GM19438 (cell line): ENCODE measurements around the gene PDGFRA.
A peak's percentile ranks its signal among the peaks of the same experiment; 100 is the strongest.

Experiments used
- ATAC-seq: cut with Tn5 transposase; IDR thresholded peaks from one replicate; pipeline ENCODE4 v1.9.1; 2021; ENCODE audit warnings: low read depth; ENCODE audit not compliant: unreplicated experiment

The PDGFRA gene

DNA sequence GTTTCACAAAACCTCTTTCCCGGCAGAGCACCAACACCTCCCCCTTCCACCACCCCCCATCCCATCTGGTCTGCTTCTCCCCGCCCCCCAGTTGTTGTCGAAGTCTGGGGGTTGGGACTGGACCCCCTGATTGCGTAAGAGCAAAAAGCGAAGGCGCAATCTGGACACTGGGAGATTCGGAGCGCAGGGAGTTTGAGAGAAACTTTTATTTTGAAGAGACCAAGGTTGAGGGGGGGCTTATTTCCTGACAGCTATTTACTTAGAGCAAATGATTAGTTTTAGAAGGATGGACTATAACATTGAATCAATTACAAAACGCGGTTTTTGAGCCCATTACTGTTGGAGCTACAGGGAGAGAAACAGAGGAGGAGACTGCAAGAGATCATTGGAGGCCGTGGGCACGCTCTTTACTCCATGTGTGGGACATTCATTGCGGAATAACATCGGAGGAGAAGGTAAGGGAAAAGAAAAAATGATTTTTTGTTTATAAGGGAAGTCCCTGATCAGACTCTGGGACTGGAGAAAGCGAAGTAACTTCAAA, at the start of gene PDGFRA:
Gene PDGFRA, plus strand, starts transcription at position 333 of the 541 bp plus-strand sequence. CDS start 29,476 bp downstream, outside the sequence.
- ATAC-seq = no peak

DNA sequence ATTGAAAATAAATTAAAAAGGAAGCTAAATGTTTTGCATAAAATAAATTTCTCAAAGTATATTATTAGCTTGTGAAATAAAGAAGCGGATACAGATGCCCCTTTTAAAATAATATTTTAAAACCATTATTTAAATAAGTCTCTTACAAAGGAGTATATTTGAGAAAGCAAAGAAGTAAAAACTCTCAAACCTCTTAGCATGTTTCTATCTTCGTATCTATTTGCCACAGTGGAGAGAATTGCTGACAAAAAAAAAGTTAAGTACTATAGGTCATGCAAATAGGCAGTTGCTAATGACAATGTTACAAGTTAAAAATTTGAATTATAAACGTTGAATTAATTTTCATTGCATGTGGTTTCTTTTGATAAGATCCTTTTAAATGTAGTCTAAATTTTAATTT, 44.5 kb upstream of the PDGFRA start:
- no peak for ATAC-seq

DNA sequence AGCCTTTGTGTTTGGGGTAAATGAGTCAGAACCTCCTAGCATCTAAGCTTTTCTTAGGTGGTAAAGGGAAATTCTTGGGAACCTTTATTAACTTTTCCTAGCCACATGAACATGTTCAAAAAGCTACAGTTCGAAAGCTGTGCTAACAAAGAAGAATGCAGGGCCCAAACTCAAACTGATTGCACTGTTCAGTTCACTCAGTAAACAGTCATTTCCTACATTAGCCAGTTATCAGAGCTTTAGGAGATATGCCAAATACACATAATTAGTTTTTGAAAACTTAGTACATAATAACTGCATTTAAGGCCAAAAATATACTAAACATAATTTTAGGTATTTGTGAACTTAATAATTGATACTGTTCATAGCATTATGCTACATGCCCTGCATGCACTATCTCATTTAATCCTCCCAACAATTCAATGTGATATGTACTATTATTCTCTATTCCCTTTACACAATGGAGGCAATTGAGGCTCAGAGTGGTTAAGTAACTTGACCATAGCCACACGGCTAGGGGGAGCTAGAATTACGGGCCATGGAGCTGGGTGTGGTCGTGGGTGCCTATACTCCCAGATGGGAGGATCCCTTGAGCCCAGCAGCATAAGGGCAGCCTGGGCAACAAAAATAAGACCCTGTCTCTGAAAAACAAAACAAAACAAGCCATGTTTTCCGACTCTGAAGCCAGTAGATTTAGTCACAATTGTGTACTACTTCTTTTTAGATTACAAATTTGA, 43.9 kb upstream of the PDGFRA start:
- no peak for ATAC-seq

DNA sequence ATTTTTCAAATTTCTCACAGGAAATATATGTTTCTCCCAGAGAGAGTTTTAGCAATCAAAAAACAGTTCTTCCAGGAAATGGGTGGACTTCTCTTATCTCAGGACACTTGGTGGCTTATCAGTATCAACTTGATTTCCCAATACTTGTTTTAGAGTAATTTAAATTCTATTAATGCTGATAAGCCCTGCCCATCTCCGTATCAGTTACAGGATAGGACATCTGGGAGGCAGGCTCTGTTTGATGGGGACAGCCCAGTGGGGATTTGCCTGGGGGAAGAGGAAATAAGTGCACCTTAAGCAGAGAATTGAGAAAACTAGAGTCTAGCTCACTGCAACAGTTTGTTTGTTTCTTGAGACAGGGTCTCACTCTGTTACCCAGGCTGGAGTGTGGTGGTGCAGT, 43.2 kb upstream of the PDGFRA start:
- no peak for ATAC-seq

DNA sequence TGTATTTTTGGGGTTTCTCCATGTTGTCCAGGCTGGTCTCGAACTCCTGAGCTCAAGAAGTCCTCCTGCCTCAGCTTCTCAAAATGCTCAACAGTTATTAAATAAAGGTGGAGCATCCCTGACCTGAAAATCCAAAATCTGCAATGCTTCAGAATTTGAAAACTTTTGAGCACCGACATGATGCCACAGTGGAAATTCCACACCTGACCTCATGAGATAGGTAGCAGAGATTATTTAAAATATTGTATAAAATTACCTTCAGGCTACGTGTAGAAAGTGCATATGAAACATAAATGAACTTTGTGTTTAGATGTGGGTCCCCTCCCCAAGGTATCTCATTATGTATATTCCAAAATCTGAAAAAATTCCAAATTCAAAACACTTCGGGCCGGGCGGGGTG, 42.7 kb upstream of the PDGFRA start:
- no peak for ATAC-seq

DNA sequence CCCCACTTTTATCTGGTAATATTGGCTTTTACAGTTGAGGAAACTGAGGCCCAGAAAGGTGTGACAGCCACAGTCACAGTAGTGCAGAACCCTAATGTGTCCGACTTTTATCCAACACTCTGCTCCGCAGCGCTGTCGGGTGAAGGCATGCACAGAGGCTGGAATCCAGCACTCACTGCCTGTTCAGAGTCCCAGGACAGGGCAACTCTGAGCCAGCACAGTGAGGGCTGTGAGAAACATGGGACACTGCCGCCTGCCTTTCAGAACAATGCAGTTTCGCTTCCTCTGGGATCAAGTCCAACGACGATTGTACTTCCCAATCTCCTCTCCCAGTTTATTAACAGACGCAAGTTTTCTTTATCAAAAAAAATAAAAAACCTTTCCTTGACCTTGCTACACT, 41.9 kb upstream of the PDGFRA start:
- no peak for ATAC-seq

DNA sequence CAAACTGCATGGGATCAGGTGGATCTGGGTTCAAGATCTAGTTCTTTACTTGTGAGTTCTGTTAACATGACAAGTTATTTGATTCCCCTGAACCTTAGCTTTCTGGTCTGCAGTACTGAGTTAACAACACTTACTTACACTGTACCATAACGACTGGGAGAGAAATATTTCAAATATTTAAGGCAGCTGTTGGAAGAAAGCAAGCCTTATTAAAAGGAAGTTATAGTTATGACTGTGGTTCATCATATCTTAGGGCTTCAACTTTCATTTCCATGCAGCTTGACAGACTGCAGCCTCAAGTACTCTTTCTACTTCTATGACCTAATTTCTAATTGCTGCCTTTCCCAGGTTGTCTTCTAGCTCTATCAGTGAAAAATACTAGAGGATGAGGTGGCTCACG, 40.0 kb upstream of the PDGFRA start:
- no peak for ATAC-seq

DNA sequence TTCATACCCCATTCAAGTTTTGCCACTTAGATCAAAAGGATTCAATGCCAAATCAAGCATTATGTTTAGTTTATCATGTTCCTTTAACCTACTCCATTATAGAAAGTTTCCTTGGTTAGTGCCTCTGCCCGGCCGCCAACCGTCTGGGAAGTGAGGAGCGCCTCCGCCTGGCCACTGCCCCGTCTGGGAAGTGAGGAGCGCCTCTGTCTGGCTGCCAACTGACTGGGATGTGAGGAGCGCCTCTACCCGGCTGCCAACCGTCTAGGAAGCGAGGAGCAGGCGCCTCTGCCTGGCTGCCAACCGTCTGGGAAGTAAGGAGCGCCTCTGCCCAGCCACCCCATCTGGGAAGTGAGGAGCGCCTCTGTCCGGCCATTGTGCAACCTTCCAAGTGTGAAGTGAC, 36.3 kb upstream of the PDGFRA start:
- ATAC-seq = no peak

DNA sequence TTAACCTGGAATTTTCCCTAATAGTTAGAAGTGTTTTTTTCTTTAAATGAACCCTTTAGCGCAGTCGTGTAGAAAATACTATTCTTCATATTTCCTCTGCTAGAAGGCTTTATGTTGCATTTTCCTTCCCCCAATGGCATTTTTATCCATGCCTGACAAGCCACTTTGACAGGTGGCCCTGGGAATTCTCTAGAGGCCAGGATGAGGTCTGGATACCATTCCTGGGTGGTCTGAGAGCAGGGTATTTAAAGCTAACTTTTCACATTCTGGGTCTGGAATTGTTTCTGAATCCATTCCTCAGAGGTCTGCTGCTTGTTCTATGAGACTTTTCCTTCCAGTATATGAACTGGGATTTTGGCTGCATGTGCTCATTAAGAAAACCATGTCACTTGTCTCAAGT, 31.2 kb upstream of the PDGFRA start:
- ATAC-seq = no peak

DNA sequence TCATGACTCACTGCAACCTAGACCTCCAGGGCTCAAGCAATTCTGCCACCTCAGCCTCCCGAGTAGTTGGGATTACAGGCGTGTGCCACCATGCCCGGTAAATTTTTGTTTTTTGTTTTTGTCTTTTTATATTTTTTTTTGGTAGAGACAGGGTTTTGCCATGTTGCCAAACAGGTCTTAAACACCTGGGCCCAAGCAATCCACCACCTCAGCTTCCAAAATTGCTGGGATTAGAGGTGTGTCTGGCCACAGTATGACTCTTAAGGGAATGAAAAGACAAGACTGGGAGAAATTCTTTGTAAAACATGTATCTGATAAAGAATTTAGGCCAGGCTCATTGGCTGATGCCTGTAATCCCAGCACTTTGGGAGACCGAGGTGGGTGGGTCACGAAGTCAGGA, 29.2 kb upstream of the PDGFRA start:
- ATAC-seq = no peak

DNA sequence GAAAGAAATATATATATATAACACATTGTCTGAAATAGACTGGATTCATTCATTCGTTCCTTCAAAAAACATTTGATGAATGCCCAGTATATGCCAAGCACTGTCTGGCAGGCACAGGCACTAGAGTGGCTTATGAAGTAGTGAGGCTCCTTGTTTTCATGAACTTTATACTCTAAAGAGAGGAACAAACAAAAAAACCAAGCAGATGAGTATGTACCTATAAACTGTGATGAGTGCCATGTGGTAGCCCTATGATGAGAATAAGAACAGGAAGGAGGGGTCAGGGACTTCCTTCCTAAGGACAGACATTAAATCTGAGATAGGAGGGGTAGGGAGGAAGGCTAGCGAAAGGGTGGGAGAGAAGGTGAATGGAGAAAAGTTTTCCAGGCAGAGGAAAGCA, 19.5 kb upstream of the PDGFRA start:
- no peak for ATAC-seq

DNA sequence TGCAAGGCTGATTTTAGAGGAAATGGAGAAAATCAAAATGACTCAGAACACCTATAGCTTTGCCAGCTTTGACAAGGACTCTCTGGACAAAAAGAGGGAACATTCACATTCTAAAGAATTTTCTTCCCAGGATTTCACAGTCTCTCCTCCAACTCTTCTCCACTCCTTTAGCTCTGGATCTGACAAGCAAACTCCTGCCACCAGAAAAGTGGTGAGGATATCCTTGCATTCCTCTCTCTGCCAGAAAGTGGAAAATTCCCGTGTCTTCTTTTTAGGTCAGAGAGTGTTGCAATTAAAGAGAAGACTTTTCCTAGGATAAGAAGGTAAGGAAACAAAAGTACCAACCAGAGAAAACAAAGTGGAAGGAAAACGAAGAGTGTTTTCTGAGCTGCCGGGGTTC, 16.1 kb upstream of the PDGFRA start:
- ATAC-seq = no peak

DNA sequence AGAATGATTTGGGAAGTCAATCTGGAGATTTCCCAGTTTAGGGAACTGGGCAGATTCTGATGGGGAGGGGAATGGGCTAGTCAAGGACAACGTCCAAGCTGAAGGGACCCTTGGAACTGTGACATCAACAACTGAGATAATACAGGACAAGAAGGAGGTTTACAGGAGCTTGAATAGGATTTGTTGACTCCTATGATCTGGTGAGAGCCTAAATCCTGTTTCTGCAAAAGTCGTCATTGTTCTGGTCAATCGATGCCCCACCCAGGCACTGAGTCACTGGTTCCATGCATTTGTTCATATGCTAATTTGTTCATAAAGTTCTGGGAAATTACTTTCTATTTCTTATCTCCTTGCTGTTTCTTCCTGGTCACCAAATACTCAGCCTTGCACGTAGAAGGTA, 15.3 kb upstream of the PDGFRA start:
- ATAC-seq = no peak

DNA sequence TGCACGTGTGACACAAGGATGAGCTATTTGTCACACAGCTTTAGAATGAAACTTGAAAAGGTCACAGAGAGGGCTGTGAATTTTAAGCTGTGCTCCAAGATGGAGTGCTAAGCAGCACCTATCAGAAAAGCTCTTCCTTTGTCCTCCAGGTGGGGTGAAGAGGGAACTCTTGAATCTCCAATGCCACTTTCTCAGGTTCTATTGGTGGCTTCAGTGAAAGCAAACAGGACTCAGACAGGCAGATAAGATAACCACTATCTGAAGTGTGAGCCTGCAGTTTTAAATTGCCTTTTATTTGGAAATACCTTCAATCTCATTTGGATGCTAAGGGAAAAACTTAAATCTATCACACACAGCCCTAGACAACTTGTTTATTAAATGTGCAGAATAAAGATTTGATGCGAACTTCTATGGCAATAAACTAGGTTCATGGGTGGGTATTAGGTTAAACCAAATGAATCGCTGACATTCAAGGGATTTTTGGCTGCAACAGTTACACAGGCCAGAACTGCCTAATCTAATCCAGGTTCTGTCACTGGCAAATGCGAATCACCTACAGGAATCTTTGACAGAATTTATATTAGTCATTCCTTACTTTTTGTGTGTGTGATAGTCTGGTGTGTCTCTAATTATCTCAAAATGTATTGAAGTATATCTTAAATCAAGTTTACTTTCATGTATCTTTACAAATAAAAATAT, 13.6 kb upstream of the PDGFRA start:
- ATAC-seq = no peak

DNA sequence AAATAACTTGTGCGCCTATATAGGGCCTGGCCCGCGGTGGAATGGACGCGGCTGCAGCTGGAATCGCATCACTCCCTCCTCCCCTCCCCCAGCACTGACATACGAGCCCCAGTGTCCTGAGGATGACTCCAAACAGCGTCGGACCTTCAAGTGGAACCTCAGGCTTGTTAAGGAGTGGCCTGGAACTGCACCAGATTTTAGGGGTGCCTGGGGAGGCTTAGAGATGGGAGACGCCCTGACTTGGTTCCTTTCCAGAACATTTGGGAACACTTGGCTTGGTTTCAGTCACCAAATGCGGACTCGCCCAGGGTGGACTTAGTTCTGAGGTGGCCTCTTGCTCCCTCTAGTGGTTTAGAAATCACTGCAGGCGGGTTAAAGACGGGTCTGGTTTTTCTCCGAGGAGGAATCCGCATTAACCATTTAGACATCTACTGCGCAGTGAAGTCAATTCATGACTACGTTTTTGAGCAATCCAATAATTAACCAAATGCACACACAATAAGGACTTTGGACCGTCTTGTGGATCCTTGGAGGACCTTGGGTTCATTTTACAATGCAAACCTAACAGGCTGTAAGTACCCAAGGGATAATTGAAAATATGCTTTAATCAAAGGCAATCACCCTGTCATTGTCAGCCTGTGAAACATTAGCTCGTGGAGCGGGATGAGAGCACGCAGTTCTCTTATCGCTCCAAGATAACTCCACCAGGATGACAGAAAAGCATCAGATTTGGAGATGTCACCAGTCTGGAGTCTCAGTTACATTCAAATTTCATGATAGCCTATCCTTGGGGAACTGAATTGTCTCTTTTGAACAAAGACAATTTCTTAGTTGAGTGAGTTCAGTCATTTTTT, 11.2 kb upstream of the PDGFRA start:
- peak; percentile 70 for ATAC-seq

DNA sequence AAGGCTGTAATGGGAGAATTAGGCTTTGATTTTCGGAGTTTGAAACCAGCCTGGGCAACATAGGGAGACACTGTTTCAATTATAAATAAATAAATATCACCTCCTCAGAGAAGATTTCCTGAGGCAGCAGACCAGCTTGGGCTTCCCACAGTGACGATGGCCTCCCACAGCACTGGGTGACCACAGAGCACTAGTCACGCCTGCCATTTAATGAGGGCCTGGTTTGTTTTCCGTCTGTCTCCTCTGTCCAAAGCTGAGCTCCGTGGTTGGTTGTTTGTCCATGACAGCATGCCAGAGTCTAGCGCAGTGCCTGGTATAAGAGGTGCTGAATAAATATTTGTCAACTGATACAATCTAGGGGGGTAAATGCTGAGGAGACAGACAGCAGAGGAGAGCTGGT, 10.4 kb upstream of the PDGFRA start:
- no peak for ATAC-seq

DNA sequence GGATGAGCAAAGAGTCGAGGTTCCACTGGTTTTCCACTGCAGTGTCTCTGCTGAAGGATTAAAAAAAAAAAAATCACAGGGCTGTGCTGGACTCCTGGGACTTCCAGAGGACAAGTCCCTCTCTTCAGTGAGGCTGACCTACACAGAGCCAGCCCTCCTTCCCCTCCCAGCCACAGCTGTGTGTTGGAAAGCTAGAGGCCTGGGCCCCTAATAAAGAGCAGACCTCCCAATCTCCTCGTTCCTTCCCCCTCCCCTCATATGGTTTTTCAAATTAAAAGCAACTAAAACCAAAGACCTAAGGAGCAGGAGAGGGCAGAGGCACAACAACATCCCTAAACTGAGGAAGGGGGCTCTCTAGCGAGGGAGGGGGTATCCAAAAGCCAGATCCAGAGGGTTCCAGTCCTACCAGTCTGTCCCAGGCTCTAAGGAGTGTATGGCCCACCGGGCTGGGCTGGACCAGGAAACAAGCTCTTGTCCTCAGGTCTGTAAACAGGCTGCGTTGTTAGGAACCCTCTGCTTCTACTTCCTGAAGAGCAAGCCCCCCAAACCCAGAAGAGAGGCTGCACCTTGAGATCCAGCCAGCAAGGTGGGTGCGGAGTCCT, 4.0 kb upstream of the PDGFRA start:
- no peak for ATAC-seq

DNA sequence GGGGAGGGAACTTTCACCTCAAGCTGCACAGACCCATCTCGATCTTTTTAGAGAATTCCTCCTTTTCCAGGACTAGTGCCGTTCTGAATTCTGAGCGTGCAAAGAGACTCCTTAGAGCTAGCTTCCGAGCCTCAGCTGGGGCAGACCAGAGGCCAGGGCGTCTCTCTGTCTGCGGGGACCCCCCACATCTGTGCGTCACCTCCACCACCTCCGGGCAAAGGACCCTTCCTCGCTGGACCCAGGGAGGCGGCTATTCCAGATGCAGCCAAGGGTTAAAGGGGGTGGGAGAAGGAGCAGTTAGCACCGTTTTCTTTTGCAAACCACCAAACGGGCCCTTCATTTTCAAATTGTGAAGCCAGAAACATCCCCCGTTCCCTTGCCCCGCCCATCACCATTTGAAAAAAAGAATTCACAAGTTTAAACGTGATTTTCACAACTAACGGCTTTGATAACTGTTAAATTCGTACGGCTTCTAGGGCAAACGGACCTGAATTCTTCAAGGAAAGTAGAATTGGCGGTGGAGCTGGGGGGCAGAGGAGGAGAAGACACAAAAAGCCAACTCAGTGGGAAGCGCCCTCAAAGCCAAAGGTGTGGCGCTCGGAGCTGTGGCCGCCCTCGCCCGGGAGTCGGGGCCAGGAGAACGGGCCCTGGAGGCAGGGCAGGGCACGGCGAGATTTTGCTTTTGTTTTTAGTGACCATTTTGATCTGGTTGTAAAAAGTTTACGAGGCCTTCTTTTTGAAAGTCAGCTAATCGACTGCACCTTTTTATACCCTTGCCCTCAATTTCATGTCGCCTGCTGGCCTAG, 3.3 kb upstream of the PDGFRA start:
- no peak for ATAC-seq

DNA sequence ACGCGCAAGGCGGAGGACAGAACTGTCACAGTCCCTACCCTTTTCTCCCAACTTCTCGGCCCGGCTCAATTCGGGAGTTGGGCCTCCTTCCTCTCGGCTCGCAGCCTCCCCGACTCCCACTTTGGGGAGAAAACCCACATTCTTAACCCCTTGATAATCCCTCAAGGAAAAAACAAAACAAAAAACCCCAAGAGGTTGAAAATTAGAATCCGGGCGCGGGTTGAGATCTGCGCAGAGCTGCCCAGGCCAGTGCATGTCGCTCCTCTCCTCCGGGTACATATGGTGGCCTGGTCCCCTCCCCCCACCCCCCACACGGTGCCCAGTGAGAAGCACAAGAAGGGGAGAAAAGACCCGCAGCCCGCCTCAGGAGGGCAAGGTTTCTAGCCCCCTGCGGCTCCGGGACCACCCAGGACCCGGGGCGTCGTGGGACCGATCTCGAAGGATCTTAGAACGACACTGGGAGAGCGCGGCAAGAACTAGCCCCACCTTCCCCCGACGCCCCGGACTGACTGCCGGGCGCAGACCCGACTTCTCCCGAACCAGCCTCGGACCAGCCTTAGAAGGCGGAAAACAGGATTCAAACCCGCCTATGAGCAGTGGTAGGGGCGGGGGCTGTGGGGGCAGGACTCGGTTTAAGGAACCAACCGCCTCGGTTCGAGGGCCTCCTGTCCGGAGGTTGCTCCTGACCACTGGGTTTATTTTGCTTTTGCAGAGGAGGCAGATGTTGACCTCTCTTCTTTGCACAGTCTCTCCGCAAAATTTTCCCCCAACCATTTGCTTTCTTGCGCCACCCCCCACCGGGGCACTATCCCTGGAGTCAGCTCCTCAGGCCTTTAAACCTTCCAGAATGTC, 2.5 kb upstream of the PDGFRA start:
- ATAC-seq = no peak
